BE2C (cell line): ENCODE measurements around the gene TCF3.

Experiments
- DNase-seq: peaks from one replicate; pipeline ENCODE4 v3.0.0-alpha.2; 2020
- H3K27me3 ChIP-seq: fragments of 250-450 bp; sonication (Bioruptor Pico); 2 replicates; pipeline ENCODE4 v1.5.1; 2020; ENCODE audit warnings: mild to moderate bottlenecking
- H3K36me3 ChIP-seq: fragments of 250-450 bp; sonication (Bioruptor Pico); 2 replicates; pipeline ENCODE4 v1.5.1; 2020; ENCODE audit warnings: mild to moderate bottlenecking
- H3K4me1 ChIP-seq: fragments of 250-450 bp; sonication (Bioruptor Pico); 2 replicates; pipeline ENCODE4 v1.5.1; 2020
- H3K4me3 ChIP-seq: 2 replicates; pipeline ENCODE4 v1.5.1; 2011; ENCODE audit warnings: low read depth, low read length
- H3K9me3 ChIP-seq: fragments of 250-450 bp; sonication (Bioruptor Pico); 2 replicates; pipeline ENCODE4 v1.5.1; 2020
- CTCF ChIP-seq: IDR thresholded peaks from 2 replicates; pipeline ENCODE4 v1.5.1; 2012; ENCODE audit warnings: mild to moderate bottlenecking, low read depth, low read length

TCF3 gene

GRCh38 chr19:1579222-1579621 lies 73.2 kb downstream of the TCF3 start:
- H3K4me3 ChIP-seq, result no peak overlapping the region
- no peak for TF ChIP-seq CTCF
- no peaks in the 10 kb centered on the region for H3K4me1 ChIP-seq
- peaks cover 80% of the 10 kb centered on the region for H3K36me3 ChIP-seq
- DNase-seq, result no peak
- H3K27me3 ChIP-seq, result no peaks in the 10 kb centered on the region
- no peaks in the 10 kb centered on the region for H3K9me3 ChIP-seq

- no peak for DNase-seq
- Histone ChIP-seq H3K27me3 (no peaks in the 10 kb centered on the region), H3K36me3 (peaks cover 71% of the 10 kb centered on the region), H3K4me1 (no peaks in the 10 kb centered on the region), H3K4me3 (no peak overlapping the region), H3K9me3 (no peaks in the 10 kb centered on the region)
- no peak for TF ChIP-seq CTCF
Measured at GRCh38 chr19:1577929-1578618, 74.3 kb downstream of the TCF3 start.

DNA sequence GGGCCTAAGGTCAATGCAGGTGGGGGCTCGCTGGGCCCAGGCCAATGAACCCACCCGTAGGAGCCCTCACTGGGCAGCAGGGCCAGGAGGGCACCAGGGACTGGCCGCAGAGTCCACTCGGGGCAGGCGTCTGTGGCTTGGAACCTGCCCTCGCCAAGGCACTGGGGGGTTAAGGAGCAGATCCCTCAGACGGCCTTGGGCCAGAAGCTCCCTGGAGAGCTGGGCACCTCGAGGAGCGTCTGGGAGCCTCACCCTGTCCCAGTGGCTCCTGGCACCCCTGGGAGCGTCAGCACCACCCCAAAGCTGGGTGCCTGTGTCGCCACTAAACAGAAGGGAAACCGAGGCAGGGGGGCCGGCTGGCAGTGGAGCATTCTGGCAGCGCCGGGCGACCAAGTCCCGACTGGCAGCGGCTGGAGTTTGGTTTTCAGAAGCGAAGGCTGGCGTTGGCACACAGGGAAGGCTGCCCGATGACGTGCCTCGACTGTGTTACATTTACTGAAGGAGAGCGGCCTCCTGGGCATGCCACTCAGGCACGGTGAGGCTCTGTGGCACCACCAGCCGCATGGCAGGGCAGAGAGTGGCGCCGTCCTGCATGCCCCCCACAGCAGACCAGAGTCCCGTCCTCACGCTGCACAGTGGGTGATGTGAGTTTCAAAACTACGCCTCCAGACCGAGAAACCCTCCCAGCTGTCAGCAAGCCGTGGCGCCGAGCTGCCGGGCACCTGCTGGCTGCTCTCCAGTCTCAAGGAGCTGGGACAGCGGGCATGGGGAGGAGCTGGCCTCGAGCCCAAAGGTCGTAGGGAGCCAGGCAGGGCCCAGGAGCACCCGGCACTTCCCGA lies 75.1 kb downstream of the TCF3 start:
- H3K36me3 ChIP-seq, result peaks cover 64% of the 10 kb centered on the region
- no peak overlapping the region for H3K4me3 ChIP-seq
- TF ChIP-seq CTCF, result no peak
- DNase-seq, result no peak
- no peaks in the 10 kb centered on the region for H3K27me3 ChIP-seq
- no peaks in the 10 kb centered on the region for H3K4me1 ChIP-seq
- no peaks in the 10 kb centered on the region for H3K9me3 ChIP-seq

GRCh38 chr19:1576242-1577089 lies 75.9 kb downstream of the TCF3 start:
- Histone ChIP-seq H3K36me3 (peaks cover 58% of the 10 kb centered on the region), H3K4me3 (no peak overlapping the region), H3K27me3 (no peaks in the 10 kb centered on the region), H3K4me1 (no peaks in the 10 kb centered on the region), H3K9me3 (no peaks in the 10 kb centered on the region)
- DNase-seq, result no peak
- no peak for TF ChIP-seq CTCF

- Histone ChIP-seq H3K4me1 (no peaks in the 10 kb centered on the region), H3K4me3 (no peak overlapping the region), H3K27me3 (no peaks in the 10 kb centered on the region), H3K36me3 (peaks cover 49% of the 10 kb centered on the region), H3K9me3 (no peaks in the 10 kb centered on the region)
- DNase-seq, result no peak
- TF ChIP-seq CTCF, result no peak
Measured at GRCh38 chr19:1575323-1576241, 76.8 kb downstream of the TCF3 start.
